HepG2 (cell line): Measurements from ENCODE around the gene BCL2. TPM values are rescaled to one million over a fixed set of nuclear protein-coding genes. Genes with fewer than 3 reads are reported as not detected.

Experiments
- ATAC-seq: fragments of 200-7000 bp; cut with Tn5 transposase; 3 replicates; pipeline ENCODE4 v1.9.1; 2020; ENCODE audit warnings: mild to moderate bottlenecking, moderate library complexity
- BruUV-seq: library from RNA; stranded (reverse); fragments of 400-500 nt; replicated peaks from 2 replicates; lab custom pipeline; 2021; lab: Mats Ljungman, UMichigan
- CTCF ChIA-PET: fragments of 300-600 bp; formaldehyde crosslinking; extraction: SDS; loops from one replicate; lab custom pipeline; 2021; ENCODE audit warnings: low total read pairs, inconsistent platforms, low intra/inter-chr PET ratio; lab: Yijun Ruan, JAX
- POLR2A ChIA-PET: fragments of 350-600 bp; sonication (Branson Sonifier 250); formaldehyde crosslinking; loops from one replicate; lab custom pipeline; 2020; ENCODE audit warnings: antibody characterized with exemption, inconsistent platforms; lab: Yijun Ruan, JAX
- DNase-seq: peaks from one replicate; pipeline ENCODE4 v3.0.0-alpha.2; 2015; ENCODE audit warnings: low spot score
- FAIRE-seq: peaks from 3 replicates; lab custom pipeline; 2011; peaks lifted over from hg19 to GRCh38; lab: Jason Lieb, UNC
- H2AFZ ChIP-seq: one replicate; pipeline ENCODE4 v1.6.1; 2011; ENCODE audit warnings: low read length, inconsistent platforms
- H3K27ac ChIP-seq: fragments of 300-600 bp; 3 replicates; pipeline ENCODE4 v1.8.0; 2011; ENCODE audit warnings: mixed run types, mild to moderate bottlenecking, mixed read lengths, low read length, inconsistent platforms; ENCODE audit not compliant: insufficient read depth; ENCODE audit errors: extremely low read length
- H3K27me3 ChIP-seq, 2 experiments: fragments of 200-600 bp in 1 of 2; 2 replicates in 1 of 2; 3 replicates in 1 of 2; pipeline versions ENCODE4 v1.6.0 to v1.8.0; 2011; ENCODE audit warnings: low read length in 2 of 2, mild to moderate bottlenecking in 2 of 2, moderate library complexity in 2 of 2, inconsistent platforms in 1 of 2; ENCODE audit not compliant: insufficient read depth in 2 of 2, control insufficient read depth in 1 of 2
- H3K36me3 ChIP-seq, 2 experiments: fragments of 200-600 bp in 1 of 2; replicated peaks in 1 of 2; 2 replicates in 1 of 2; 3 replicates in 1 of 2; pipeline versions ENCODE4 v1.5.1 to v1.8.0; 2011; ENCODE audit warnings: low read length in 2 of 2, inconsistent platforms in 1 of 2; ENCODE audit not compliant: insufficient read depth in 2 of 2, control insufficient read depth in 1 of 2
- H3K4me1 ChIP-seq: 2 replicates; pipeline ENCODE4 v1.5.1; 2012; ENCODE audit warnings: low read length, inconsistent platforms; ENCODE audit not compliant: insufficient read depth
- H3K4me2 ChIP-seq: 2 replicates; pipeline ENCODE4 v1.6.0; 2011; ENCODE audit warnings: low read depth, low read length, inconsistent platforms
- H3K4me3 ChIP-seq, 3 experiments: fragments of 200-600 bp in 1 of 3; sonication (generic), shearing (Covaris generic) in 1 of 3; replicated peaks in 1 of 3; 2 replicates each; pipeline ENCODE4 v1.5.1; 2011 to 2016; ENCODE audit warnings: low read length in 3 of 3, inconsistent platforms in 2 of 3, low read depth in 2 of 3, mild to moderate bottlenecking in 2 of 3, control low read depth in 1 of 3, mixed read lengths in 1 of 3; ENCODE audit not compliant: insufficient read depth in 1 of 3
- H3K79me2 ChIP-seq: one replicate; pipeline ENCODE4 v1.6.1; 2011; ENCODE audit warnings: low read length, inconsistent platforms; ENCODE audit not compliant: insufficient read depth
- H3K9ac ChIP-seq: 2 replicates; pipeline ENCODE4 v1.6.0; 2011; ENCODE audit warnings: mild to moderate bottlenecking, low read depth, low read length, inconsistent platforms; ENCODE audit not compliant: insufficient read depth
- H3K9me3 ChIP-seq: 2 replicates; pipeline ENCODE4 v1.5.1; 2012; ENCODE audit warnings: mild to moderate bottlenecking, low read length
- H4K20me1 ChIP-seq: 2 replicates; pipeline ENCODE4 v1.6.0; 2011; ENCODE audit warnings: inconsistent platforms, mild to moderate bottlenecking, low read length, moderate library complexity; ENCODE audit not compliant: insufficient read depth
- ADNP ChIP-seq: sonication (generic); formaldehyde crosslinking; IDR thresholded peaks from 2 replicates; pipeline ENCODE4 v1.4.0; 2020; ENCODE audit warnings: missing genetic modification reagents
- GMEB1 ChIP-seq: sonication (generic); formaldehyde crosslinking; IDR thresholded peaks from 2 replicates; pipeline ENCODE4 v1.5.1; 2020; ENCODE audit warnings: missing genetic modification reagents, mild to moderate bottlenecking, borderline replicate concordance
- MTF1 ChIP-seq: sonication (generic); formaldehyde crosslinking; IDR thresholded peaks from 2 replicates; pipeline ENCODE4 v1.5.0; 2020; ENCODE audit warnings: missing genetic modification reagents
- NFIC ChIP-seq: IDR thresholded peaks from 2 replicates; pipeline ENCODE4 v1.6.1; 2012; ENCODE audit warnings: mild to moderate bottlenecking, low read length, inconsistent platforms
- NFRKB ChIP-seq: fragments of 450-650 bp; IDR thresholded peaks from 2 replicates; pipeline ENCODE4 v1.6.1; 2017
- ONECUT2 ChIP-seq: sonication (generic); formaldehyde crosslinking; IDR thresholded peaks from 2 replicates; pipeline ENCODE4 v1.4.0; 2020; ENCODE audit warnings: missing genetic modification reagents
- PAF1 ChIP-seq: IDR thresholded peaks from 2 replicates; pipeline ENCODE4 v1.6.1; 2016; ENCODE audit warnings: missing genetic modification reagents, missing compliant biosample characterization
- PAXIP1 ChIP-seq: sonication (generic); formaldehyde crosslinking; conservative IDR thresholded peaks from 2 replicates; pipeline ENCODE4 v1.4.0; 2020; ENCODE audit warnings: mild to moderate bottlenecking, missing genetic modification reagents, moderate library complexity
- TBL1XR1 ChIP-seq: fragments of 150-350 bp; IDR thresholded peaks from 2 replicates; pipeline ENCODE4 v1.6.1; 2014; ENCODE audit warnings: borderline replicate concordance, low read length; ENCODE audit not compliant: partially characterized antibody
- ZBTB20 ChIP-seq: sonication (generic); formaldehyde crosslinking; IDR thresholded peaks from 2 replicates; pipeline ENCODE4 v1.8.1; 2023; ENCODE audit warnings: missing genetic modification reagents, low read depth, mild to moderate bottlenecking, borderline replicate concordance
- ZMYM2 ChIP-seq: sonication (generic); formaldehyde crosslinking; IDR thresholded peaks from 2 replicates; pipeline ENCODE4 v1.8.0; 2022; ENCODE audit warnings: mild to moderate bottlenecking, missing genetic modification reagents
- ZNF160 ChIP-seq: sonication (generic); formaldehyde crosslinking; IDR thresholded peaks from 2 replicates; pipeline ENCODE4 v1.8.0; 2022; ENCODE audit warnings: mild to moderate bottlenecking, inconsistent platforms, missing genetic modification reagents
- ZNF607 ChIP-seq: sonication (generic); formaldehyde crosslinking; IDR thresholded peaks from 2 replicates; pipeline ENCODE4 v1.5.1; 2020; ENCODE audit warnings: missing genetic modification reagents, mild to moderate bottlenecking, borderline replicate concordance
- ZNF713 ChIP-seq: sonication (generic); formaldehyde crosslinking; IDR thresholded peaks from 2 replicates; pipeline ENCODE4 v1.4.0; 2020; ENCODE audit warnings: mild to moderate bottlenecking, missing genetic modification reagents
- ZNF775 ChIP-seq: sonication (generic); formaldehyde crosslinking; IDR thresholded peaks from 2 replicates; pipeline ENCODE4 v1.4.0; 2020; ENCODE audit warnings: missing genetic modification reagents, mild to moderate bottlenecking, moderate library complexity, borderline replicate concordance
- ZSCAN31 ChIP-seq: sonication (generic); formaldehyde crosslinking; IDR thresholded peaks from 2 replicates; pipeline ENCODE4 v1.5.0; 2020; ENCODE audit warnings: low read depth, mild to moderate bottlenecking, missing genetic modification reagents
- WGBS: methylation state at CpG from one replicate; pipeline ENCODE4 v1.1.6; 2017; ENCODE audit warnings: low lambda C conversion rate; 5-methylcytosine and 5-hydroxymethylcytosine counted together
- in situ Hi-C: cut with HindIII; loops from 2 replicates; pipeline ENCODE4 v1.10.0; 2017; ENCODE audit warnings: low pct_unique_long_range_greater_than_20kb; ENCODE audit not compliant: extremely low pct_ligation_motif_present
- intact Hi-C: fragments of 100-400 bp; cut with micrococcal nuclease; formaldehyde crosslinking; loops from one replicate; pipeline ENCODE4 v1.10.0; 2022; ENCODE audit not compliant: unreplicated experiment
- polyA plus RNA-seq, 8 experiments: library from polyadenylated mRNA; depleted of rRNA in 3 of 8; stranded (reverse) in 7 of 8; unstranded in 1 of 8; fragments of >200 nt; fragmentation: Illumina TruSeq in 4 of 8; extraction: Trizol in 4 of 8; gene quantifications; 2 replicates each; pipeline versions ENCODE4 v1.2.1 to v1.2.3, GENCODE V29; 2011 to 2016; ENCODE audit warnings: low read depth in 4 of 8, missing spikeins in 1 of 8, mixed read lengths in 1 of 8; ENCODE audit not compliant: insufficient read depth in 1 of 8
- total RNA-seq, 5 experiments: library from RNA; depleted of rRNA; stranded (reverse); fragments of >200 nt; fragmentation: Illumina TruSeq; extraction: Trizol; gene quantifications; 2 replicates each; pipeline ENCODE4 v1.2.3, GENCODE V29; 2016; ENCODE audit warnings: low read depth in 1 of 5
- TF ChIP-seq, protein P1 (sequence below): sonication (generic); formaldehyde crosslinking; IDR thresholded peaks from 2 replicates; pipeline ENCODE4 v1.5.0; 2020; ENCODE audit warnings: mild to moderate bottlenecking, missing genetic modification reagents

BCL2 gene
- total and polyA plus RNA-seq, 2 of the 13 experiments (the other 11 are each of a cell fraction or from before 2014, with no cell fraction given), result 0.07 to 0.53 TPM

DNA sequence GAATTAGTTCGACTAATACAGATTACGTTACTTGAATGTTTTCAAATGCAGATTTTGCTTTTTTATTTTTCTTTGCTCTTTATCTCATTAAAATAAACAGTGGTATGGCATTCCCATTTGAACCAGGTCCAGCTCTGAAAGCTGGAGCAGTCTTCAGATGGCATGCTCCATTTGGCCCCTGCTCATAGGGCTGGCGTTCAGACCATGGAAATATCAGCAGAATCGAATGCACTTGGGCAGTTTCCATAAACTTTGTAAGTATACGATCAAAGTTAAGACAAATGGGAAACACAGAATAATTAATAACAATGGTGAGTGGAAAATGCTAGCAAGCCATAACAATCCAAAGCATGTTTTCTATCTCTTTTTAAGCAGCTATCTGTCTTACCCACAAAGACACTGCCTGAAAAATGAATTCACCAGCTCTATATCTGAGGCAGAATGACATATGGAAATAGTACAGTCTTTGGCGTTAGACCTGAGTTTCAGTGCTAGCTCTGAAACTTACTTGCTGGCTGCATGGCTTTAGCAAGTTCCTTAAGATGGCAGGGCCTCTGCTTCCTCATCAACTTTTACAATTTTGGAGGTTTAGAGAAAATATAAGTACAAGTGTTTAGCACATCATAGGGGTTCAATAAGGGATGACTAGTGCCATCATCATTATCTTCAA is 131.6 kb downstream of the BCL2 start:
- H3K4me3 ChIP-seq, result no peak overlapping the region
- ATAC-seq (no peak), DNase-seq (no peak), FAIRE-seq (no peak)
- no peak overlapping the region for H3K27ac ChIP-seq
- ChIA-PET POLR2A (no interaction called here), CTCF (no interaction called here)
- intact Hi-C loops (no loop called here), in situ Hi-C loops (no loop called here)
- H3K4me2 ChIP-seq, result no peak overlapping the region
- no peaks in the 10 kb centered on the region for H3K36me3 ChIP-seq
- no peak overlapping the region for H2AFZ ChIP-seq
- H3K9ac ChIP-seq, result no peak overlapping the region
- no peaks in the 10 kb centered on the region for H4K20me1 ChIP-seq
- BruUV-seq, result no TSS peak
- no peaks in the 10 kb centered on the region for H3K79me2 ChIP-seq
- no peaks in the 10 kb centered on the region for H3K9me3 ChIP-seq
- WGBS, result 58% methylated on average over 6 of the region's 6 CpGs
- no peaks in the 10 kb centered on the region for H3K4me1 ChIP-seq
- peaks cover 0 to 2% of the 10 kb centered on the region in 2 experiments; a peak in 1 of 5 replicates for H3K27me3 ChIP-seq
- TF ChIP-seq PAXIP1 (no peak), ZSCAN31 (CRISPR knock-in tag) (no peak), ADNP (CRISPR knock-in tag) (no peak), ZNF775 (CRISPR knock-in tag) (no peak), ONECUT2 (CRISPR knock-in tag) (no peak), ZMYM2 (no peak), GMEB1 (no peak), ZBTB20 (CRISPR knock-in tag) (no peak), MTF1 (no peak), ZNF607 (CRISPR knock-in tag) (no peak), NFIC (no peak), NFRKB (no peak), ZNF713 (no peak), PAF1 (CRISPR knock-in tag) (no peak), TBL1XR1 (no peak), ZNF160 (CRISPR knock-in tag) (no peak)
- TF ChIP-seq, protein P1, sequence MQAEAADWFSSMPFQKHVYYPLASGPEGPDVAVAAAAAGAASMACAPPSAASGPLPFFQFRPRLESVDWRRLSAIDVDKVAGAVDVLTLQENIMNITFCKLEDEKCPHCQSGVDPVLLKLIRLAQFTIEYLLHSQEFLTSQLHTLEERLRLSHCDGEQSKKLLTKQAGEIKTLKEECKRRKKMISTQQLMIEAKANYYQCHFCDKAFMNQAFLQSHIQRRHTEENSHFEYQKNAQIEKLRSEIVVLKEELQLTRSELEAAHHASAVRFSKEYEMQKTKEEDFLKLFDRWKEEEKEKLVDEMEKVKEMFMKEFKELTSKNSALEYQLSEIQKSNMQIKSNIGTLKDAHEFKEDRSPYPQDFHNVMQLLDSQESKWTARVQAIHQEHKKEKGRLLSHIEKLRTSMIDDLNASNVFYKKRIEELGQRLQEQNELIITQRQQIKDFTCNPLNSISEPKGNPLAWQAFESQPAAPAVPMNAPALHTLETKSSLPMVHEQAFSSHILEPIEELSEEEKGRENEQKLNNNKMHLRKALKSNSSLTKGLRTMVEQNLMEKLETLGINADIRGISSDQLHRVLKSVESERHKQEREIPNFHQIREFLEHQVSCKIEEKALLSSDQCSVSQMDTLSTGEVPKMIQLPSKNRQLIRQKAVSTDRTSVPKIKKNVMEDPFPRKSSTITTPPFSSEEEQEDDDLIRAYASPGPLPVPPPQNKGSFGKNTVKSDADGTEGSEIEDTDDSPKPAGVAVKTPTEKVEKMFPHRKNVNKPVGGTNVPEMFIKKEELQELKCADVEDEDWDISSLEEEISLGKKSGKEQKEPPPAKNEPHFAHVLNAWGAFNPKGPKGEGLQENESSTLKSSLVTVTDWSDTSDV (CRISPR knock-in tag), result no peak
